Hepatocyte (in vitro differentiated cells): ENCODE results near the gene DUXB. TPM values are rescaled to one million over a fixed set of nuclear protein-coding genes. Genes with fewer than 3 reads are reported as not detected.

Source experiments
- DNase-seq: peaks from one replicate; pipeline ENCODE4 v3.0.0-alpha.2; 2016; ENCODE audit warnings: low spot score
- H2AFZ ChIP-seq: fragments of 200-600 bp; sonication (generic); 2 replicates; pipeline ENCODE4 v1.6.0; 2016; ENCODE audit warnings: antibody characterized with exemption, mild to moderate bottlenecking
- H3K27ac ChIP-seq: fragments of 200-600 bp; sonication (generic); 2 replicates; pipeline ENCODE4 v1.5.1; 2016; ENCODE audit warnings: mild to moderate bottlenecking
- H3K27me3 ChIP-seq: fragments of 200-600 bp; sonication (generic); 2 replicates; pipeline ENCODE4 v1.6.1; 2016
- H3K36me3 ChIP-seq: fragments of 200-600 bp; sonication (generic); replicated peaks from 2 replicates; pipeline ENCODE4 v1.5.1; 2016; ENCODE audit warnings: low read depth; ENCODE audit not compliant: insufficient read depth
- H3K4me1 ChIP-seq: fragments of 200-600 bp; sonication (generic); 2 replicates; pipeline ENCODE4 v1.5.1; 2016; ENCODE audit warnings: mild to moderate bottlenecking, moderate library complexity; ENCODE audit not compliant: insufficient read depth
- H3K4me2 ChIP-seq: fragments of 200-600 bp; sonication (generic); 2 replicates; pipeline ENCODE4 v1.6.0; 2016
- H3K4me3 ChIP-seq: fragments of 200-600 bp; sonication (generic); 2 replicates; pipeline ENCODE4 v1.5.1; 2016; ENCODE audit warnings: mild to moderate bottlenecking
- H3K79me2 ChIP-seq: fragments of 200-600 bp; sonication (generic); 2 replicates; pipeline ENCODE4 v1.6.0; 2017; ENCODE audit warnings: mild to moderate bottlenecking
- H3K9me2 ChIP-seq: fragments of 200-600 bp; sonication (generic); replicated peaks from 2 replicates; pipeline ENCODE4 v1.6.0; 2017; ENCODE audit warnings: mild to moderate bottlenecking; ENCODE audit not compliant: insufficient read depth
- H3K9me3 ChIP-seq: fragments of 200-600 bp; sonication (generic); 2 replicates; pipeline ENCODE4 v1.5.1; 2016; ENCODE audit warnings: low read depth, mild to moderate bottlenecking
- H4K20me1 ChIP-seq: fragments of 200-600 bp; sonication (generic); 2 replicates; pipeline ENCODE4 v1.6.0; 2016; ENCODE audit warnings: mild to moderate bottlenecking; ENCODE audit not compliant: insufficient read depth, poor library complexity, severe bottlenecking
- CTCF ChIP-seq: fragments of 200-600 bp; sonication (generic); IDR thresholded peaks from 2 replicates; pipeline ENCODE4 v1.5.1; 2016; ENCODE audit warnings: antibody characterized with exemption, mild to moderate bottlenecking; ENCODE audit not compliant: poor library complexity
- EZH2 ChIP-seq: fragments of 200-600 bp; sonication (generic); IDR thresholded peaks from 2 replicates; pipeline ENCODE4 v1.6.1; 2016; ENCODE audit warnings: antibody characterized with exemption, mild to moderate bottlenecking, borderline replicate concordance
- EZH2phosphoT487 ChIP-seq: fragments of 200-600 bp; sonication (generic); IDR thresholded peaks from one replicate; pipeline ENCODE4 v1.6.1; 2018; ENCODE audit warnings: antibody characterized with exemption, mild to moderate bottlenecking, low read depth, moderate library complexity; ENCODE audit not compliant: unreplicated experiment, severe bottlenecking
- WGBS: methylation state at CpG from one replicate; pipeline ENCODE4 v1.1.6; 2016; ENCODE audit warnings: low lambda C conversion rate; ENCODE audit errors: missing lambda C conversion rate; 5-methylcytosine and 5-hydroxymethylcytosine counted together
- polyA plus RNA-seq: library from polyadenylated mRNA; unstranded; fragments of >200 nt; fragmentation: Nextera tagmentation; extraction: Ambion mirVana; gene quantifications from 2 replicates; pipeline ENCODE4 v1.2.1, GENCODE V29; 2016
- total RNA-seq: library from RNA; depleted of rRNA; stranded (reverse); fragments of >200 nt; gene quantifications from 2 replicates; pipeline ENCODE4 v1.2.3, GENCODE V29; 2014

Gene DUXB
- total and polyA plus RNA-seq, 2 experiments from 2014 or later, result not detected

- no peak overlapping the region for H3K4me2 ChIP-seq
- H3K9me3 ChIP-seq, result no peaks in the 10 kb centered on the region
- no peaks in the 10 kb centered on the region for H3K79me2 ChIP-seq
- H2AFZ ChIP-seq, result no peak overlapping the region
- 87% methylated on average over 1 of the region's 1 CpG for WGBS
- no peak for DNase-seq
- no peak for TF ChIP-seq EZH2
- TF ChIP-seq EZH2phosphoT487, result no peak
- no peak for TF ChIP-seq CTCF
- H3K4me3 ChIP-seq, result no peak overlapping the region
- no peaks in the 10 kb centered on the region for H3K36me3 ChIP-seq
- H3K4me1 ChIP-seq, result peaks cover 14% of the 10 kb centered on the region
- H3K27me3 ChIP-seq, result no peaks in the 10 kb centered on the region
- H4K20me1 ChIP-seq, result no peaks in the 10 kb centered on the region
- H3K9me2 ChIP-seq, result no peaks in the 10 kb centered on the region
- H3K27ac ChIP-seq, result no peak overlapping the region
Measured at GRCh38 chr16:75745242-75745641, 44.0 kb upstream of the DUXB start.

GRCh38 chr16:75742424-75743047, 41.3 kb upstream of the DUXB start:
- DNase-seq, result no peak

GRCh38 chr16:75733305-75734211, 32.3 kb upstream of the DUXB start:
- H3K36me3 ChIP-seq, result no peaks in the 10 kb centered on the region
- peak; percentile 34 for DNase-seq
- 21% methylated on average over 6 of the region's 6 CpGs for WGBS

More at GRCh38 chr16:75742424-75743047, 41.3 kb upstream of the DUXB start:
- no peak overlapping the region for H3K4me2 ChIP-seq
- WGBS, result 12% methylated on average over 1 of the region's 1 CpG
- H3K9me3 ChIP-seq, result no peaks in the 10 kb centered on the region
- H3K27me3 ChIP-seq, result no peaks in the 10 kb centered on the region
- no peaks in the 10 kb centered on the region for H4K20me1 ChIP-seq
- H3K27ac ChIP-seq, result no peak overlapping the region
- no peak for TF ChIP-seq EZH2phosphoT487
- no peak for TF ChIP-seq EZH2
- TF ChIP-seq CTCF, result no peak
- no peak overlapping the region for H2AFZ ChIP-seq
- no peaks in the 10 kb centered on the region for H3K79me2 ChIP-seq
- H3K36me3 ChIP-seq, result no peaks in the 10 kb centered on the region
- no peak overlapping the region for H3K4me3 ChIP-seq
- no peaks in the 10 kb centered on the region for H3K9me2 ChIP-seq
- H3K4me1 ChIP-seq, result peaks cover 6% of the 10 kb centered on the region

More at GRCh38 chr16:75733305-75734211, 32.3 kb upstream of the DUXB start:
- H3K27ac ChIP-seq, result peak overlapping the region; percentile 54
- H2AFZ ChIP-seq, result peak overlapping the region; percentile 16
- H3K9me3 ChIP-seq, result no peaks in the 10 kb centered on the region
- no peaks in the 10 kb centered on the region for H4K20me1 ChIP-seq
- peak overlapping the region; percentile 63 for H3K4me2 ChIP-seq
- peaks cover 21% of the 10 kb centered on the region for H3K4me1 ChIP-seq
- no peak overlapping the region for H3K4me3 ChIP-seq
- no peaks in the 10 kb centered on the region for H3K79me2 ChIP-seq
- no peak for TF ChIP-seq EZH2phosphoT487
- no peak for TF ChIP-seq EZH2
- TF ChIP-seq CTCF, result no peak
- H3K27me3 ChIP-seq, result no peaks in the 10 kb centered on the region
- H3K9me2 ChIP-seq, result no peaks in the 10 kb centered on the region
